ENCODE data around the gene GRIK4. TPM values are rescaled to one million over a fixed set of nuclear protein-coding genes. Genes with fewer than 3 reads are reported as not detected.

Gene GRIK4
- total RNA-seq, 6 experiments from 2014 or later = 0.07 to 0.11 TPM; not detected in 4

DNA sequence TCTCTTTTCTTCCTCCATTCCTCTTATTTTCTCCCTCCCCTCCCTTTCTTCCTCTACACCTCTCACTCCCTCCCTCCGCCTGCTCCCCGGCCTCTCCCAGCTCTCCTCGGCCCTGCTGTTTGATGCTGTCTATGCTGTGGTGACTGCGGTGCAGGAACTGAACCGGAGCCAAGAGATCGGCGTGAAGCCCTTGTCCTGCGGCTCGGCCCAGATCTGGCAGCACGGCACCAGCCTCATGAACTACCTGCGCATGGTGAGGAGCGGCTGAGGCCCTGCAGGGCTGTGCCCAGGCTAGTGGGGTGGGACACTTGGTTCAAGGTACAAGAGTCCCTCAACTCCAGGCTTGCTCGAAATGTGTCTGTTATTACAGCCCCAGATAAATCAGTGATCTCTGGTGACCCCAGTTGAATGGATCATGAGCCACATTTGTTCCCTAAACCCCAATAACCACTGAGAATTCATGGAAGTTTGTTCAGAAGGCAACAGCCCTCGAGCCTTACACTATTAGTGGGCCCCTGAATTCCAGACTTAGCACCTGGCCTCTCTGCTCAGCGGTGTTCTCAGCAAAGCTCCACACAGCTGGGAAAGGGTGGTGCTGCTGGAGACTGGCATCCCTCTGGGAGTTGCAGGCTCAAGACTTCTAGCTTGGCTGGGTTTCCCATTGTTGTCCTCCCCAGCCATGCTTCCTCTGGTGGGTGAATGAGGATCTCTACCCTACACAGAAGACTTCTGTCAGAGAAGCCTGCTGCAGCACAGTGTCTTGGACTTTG lies 362.6 kb downstream of the GRIK4 start:
- no peak overlapping the region for H3K27ac ChIP-seq
- WGBS (ENCODE audit: insufficient coverage, low coverage, low lambda C conversion rate, missing lambda C conversion rate) = 90% methylated on average over 5 of the region's 15 CpGs
- no peak for TF ChIP-seq POLR2A (IDR thresholded peaks at IDR 0.05)
- TF ChIP-seq, protein P1, sequence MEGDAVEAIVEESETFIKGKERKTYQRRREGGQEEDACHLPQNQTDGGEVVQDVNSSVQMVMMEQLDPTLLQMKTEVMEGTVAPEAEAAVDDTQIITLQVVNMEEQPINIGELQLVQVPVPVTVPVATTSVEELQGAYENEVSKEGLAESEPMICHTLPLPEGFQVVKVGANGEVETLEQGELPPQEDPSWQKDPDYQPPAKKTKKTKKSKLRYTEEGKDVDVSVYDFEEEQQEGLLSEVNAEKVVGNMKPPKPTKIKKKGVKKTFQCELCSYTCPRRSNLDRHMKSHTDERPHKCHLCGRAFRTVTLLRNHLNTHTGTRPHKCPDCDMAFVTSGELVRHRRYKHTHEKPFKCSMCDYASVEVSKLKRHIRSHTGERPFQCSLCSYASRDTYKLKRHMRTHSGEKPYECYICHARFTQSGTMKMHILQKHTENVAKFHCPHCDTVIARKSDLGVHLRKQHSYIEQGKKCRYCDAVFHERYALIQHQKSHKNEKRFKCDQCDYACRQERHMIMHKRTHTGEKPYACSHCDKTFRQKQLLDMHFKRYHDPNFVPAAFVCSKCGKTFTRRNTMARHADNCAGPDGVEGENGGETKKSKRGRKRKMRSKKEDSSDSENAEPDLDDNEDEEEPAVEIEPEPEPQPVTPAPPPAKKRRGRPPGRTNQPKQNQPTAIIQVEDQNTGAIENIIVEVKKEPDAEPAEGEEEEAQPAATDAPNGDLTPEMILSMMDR (IDR thresholded peaks at IDR 0.05) = no peak
- intact Hi-C loops (cut with DNase I) = no loop called here
- DNase-seq = no peak
- H3K4me1 ChIP-seq = no peaks in the 10 kb centered on the region
- no peaks in the 10 kb centered on the region for H3K9me3 ChIP-seq
- no peak overlapping the region for H3K4me3 ChIP-seq
- H3K27me3 ChIP-seq = no peaks in the 10 kb centered on the region
- H3K36me3 ChIP-seq = no peaks in the 10 kb centered on the region
- no peak for ATAC-seq

DNA sequence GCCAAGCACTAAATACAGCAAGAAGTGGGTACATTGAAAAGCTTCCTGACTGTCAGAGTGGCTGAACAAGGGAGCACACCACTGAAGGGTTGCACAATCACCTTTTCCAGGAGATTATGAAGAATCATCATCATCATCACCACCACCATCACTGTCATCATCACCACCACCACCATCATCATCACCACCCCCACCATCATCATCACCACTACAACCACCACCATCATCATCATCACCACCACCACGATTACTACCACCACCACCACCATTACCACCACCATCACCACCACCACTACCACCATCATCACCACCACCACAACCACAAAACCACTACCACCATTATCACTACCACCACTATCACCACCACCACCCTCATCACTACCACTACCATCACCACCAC lies 364.4 kb downstream of the GRIK4 start:
- no peak for ATAC-seq
- WGBS (ENCODE audit: insufficient coverage, low coverage, low lambda C conversion rate, missing lambda C conversion rate) = 80% methylated on average over 1 of the region's 1 CpG

DNA sequence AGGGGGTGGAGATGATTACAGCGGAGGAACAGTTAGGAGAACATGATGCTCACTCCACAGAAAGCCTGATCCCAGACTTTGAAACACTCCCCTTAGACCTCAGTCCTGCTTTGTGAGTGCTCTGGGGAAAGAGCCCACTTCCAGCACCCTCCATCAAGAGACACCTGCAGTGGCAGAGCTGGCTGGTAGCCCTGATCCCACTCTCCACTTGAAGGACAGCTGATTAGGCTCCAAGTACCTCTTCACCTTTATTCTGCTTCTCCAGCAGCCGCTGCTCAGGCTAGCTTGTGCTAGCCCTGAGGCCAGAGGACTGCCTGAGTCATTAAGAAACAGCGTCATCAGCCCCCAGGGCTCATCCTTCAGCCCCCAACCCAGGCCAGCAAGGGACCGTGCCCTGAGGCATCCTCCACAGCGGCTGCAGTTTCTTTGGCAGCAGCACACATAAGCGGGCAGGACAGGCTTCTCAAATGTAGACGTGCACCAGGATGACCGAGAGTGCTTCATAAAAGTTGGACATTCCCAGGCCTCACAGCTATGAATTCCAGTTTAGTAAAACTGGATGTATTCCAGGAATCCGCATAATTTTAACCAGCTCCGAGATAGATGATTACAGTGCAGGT lies 366.3 kb downstream of the GRIK4 start:
- H3K36me3 ChIP-seq = no peaks in the 10 kb centered on the region
- TF ChIP-seq POLR2A (IDR thresholded peaks at IDR 0.05) = no peak
- 90% methylated on average over 2 of the region's 10 CpGs for WGBS (ENCODE audit: insufficient coverage, low coverage, low lambda C conversion rate, missing lambda C conversion rate)
- H3K27ac ChIP-seq = no peak overlapping the region
- H3K9me3 ChIP-seq = no peaks in the 10 kb centered on the region
- no peaks in the 10 kb centered on the region for H3K4me1 ChIP-seq
- H3K27me3 ChIP-seq = no peaks in the 10 kb centered on the region
- H3K4me3 ChIP-seq = no peak overlapping the region
- ATAC-seq = no peak
- intact Hi-C loops (cut with DNase I) = no loop called here
- no peak for DNase-seq

More for the DNA sequence above, 364.4 kb downstream of the GRIK4 start:
- intact Hi-C loops (cut with DNase I) = no loop called here
- TF ChIP-seq, protein P1 (IDR thresholded peaks at IDR 0.05) = no peak
- no peak for TF ChIP-seq POLR2A (IDR thresholded peaks at IDR 0.05)
- Histone ChIP-seq H3K4me3 (no peak overlapping the region), H3K9me3 (no peaks in the 10 kb centered on the region), H3K36me3 (no peaks in the 10 kb centered on the region), H3K27me3 (no peaks in the 10 kb centered on the region), H3K27ac (no peak overlapping the region), H3K4me1 (no peaks in the 10 kb centered on the region)
- DNase-seq = no peak

DNA sequence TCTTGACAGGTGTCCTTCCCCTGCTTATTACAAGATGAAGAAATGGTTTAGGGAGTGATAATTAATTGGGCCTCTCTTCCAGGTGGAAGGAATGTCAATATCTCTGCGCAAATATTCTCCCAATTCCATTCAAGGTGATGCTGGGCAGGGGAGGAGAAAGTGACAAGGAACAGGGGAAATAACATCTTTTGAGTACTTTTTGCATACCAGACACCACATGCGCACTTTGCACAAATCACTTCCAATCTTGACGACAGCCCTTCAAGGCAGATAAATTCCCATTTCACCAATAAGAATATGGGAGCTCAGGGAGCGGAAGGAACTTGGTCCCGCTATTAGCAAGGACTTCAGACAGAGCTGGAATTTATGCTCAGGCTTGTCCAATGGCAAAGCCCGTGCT lies 367.2 kb downstream of the GRIK4 start:
- no peaks in the 10 kb centered on the region for H3K36me3 ChIP-seq
- ATAC-seq = no peak
- no peaks in the 10 kb centered on the region for H3K27me3 ChIP-seq
- H3K4me3 ChIP-seq = no peak overlapping the region
- 79% methylated on average over 6 of the region's 6 CpGs for WGBS (ENCODE audit: insufficient coverage, low coverage, low lambda C conversion rate, missing lambda C conversion rate)
- DNase-seq = no peak
- H3K4me1 ChIP-seq = no peaks in the 10 kb centered on the region
- no peak overlapping the region for H3K27ac ChIP-seq
- no peaks in the 10 kb centered on the region for H3K9me3 ChIP-seq
- TF ChIP-seq, protein P1 (IDR thresholded peaks at IDR 0.05) = no peak
- TF ChIP-seq POLR2A (IDR thresholded peaks at IDR 0.05) = no peak
- intact Hi-C loops (cut with DNase I) = no loop called here

DNA sequence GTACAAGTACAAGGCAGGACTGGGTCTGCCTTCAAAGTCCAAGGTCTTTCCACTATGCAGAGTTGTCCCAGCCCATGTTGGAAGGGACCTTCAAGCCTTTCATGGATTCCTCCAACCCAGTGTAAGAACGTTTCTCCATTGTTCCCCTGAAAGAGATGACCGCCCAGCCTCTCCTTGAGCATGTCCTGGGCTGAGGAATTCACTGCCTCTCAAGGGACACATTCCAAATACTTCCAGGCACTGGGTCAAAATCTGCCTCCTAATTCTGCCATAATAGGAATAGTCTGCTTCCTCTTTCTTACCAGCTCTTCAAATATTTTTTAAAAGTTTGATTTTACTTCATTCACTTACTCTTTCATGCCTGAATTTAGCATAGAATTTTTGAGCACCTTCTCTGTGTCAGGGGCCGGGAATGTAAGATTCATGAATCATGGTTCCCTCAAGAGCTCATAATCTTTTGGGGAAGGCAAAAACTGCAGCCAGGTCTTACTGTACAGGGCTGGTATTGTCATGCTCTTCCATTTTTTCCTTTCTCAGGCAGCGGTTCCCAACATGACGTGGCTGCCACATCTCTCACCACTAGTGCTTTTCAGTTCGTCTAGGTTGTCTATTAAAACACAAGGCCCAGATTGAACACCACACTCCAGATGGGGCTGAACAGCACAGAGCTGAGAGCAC lies 369.1 kb downstream of the GRIK4 start:
- Histone ChIP-seq H3K27me3 (no peaks in the 10 kb centered on the region), H3K4me1 (no peaks in the 10 kb centered on the region), H3K9me3 (no peaks in the 10 kb centered on the region), H3K27ac (no peak overlapping the region), H3K36me3 (no peaks in the 10 kb centered on the region), H3K4me3 (no peak overlapping the region)
- no peak for ATAC-seq
- 77% methylated on average over 5 of the region's 6 CpGs for WGBS (ENCODE audit: insufficient coverage, low coverage, low lambda C conversion rate, missing lambda C conversion rate)
- no peak for DNase-seq
- intact Hi-C loops (cut with DNase I) = no loop called here
- no peak for TF ChIP-seq POLR2A (IDR thresholded peaks at IDR 0.05)
- TF ChIP-seq, protein P1 (IDR thresholded peaks at IDR 0.05) = no peak
